GM23338 (cell line): Measurements from ENCODE around the gene ACRBP.

Experiments
- CREB1 ChIP-seq: fragments of 250-450 bp; sonication (Bioruptor Pico); IDR thresholded peaks from 2 replicates; pipeline ENCODE4 v1.5.0; 2020; ENCODE audit warnings: low read depth, mild to moderate bottlenecking, moderate library complexity
- EZH2 ChIP-seq: fragments of 200-600 bp; sonication (generic); IDR thresholded peaks from one replicate; pipeline ENCODE4 v1.8.0; 2017; ENCODE audit warnings: antibody characterized with exemption, mild to moderate bottlenecking, low read depth; ENCODE audit not compliant: unreplicated experiment
- EZH2phosphoT487 ChIP-seq: fragments of 200-600 bp; sonication (generic); IDR thresholded peaks from one replicate; pipeline ENCODE4 v1.8.1; 2018; ENCODE audit warnings: antibody characterized with exemption; ENCODE audit not compliant: unreplicated experiment
- JUNB ChIP-seq: IDR thresholded peaks from one replicate; pipeline ENCODE4 v1.6.1; 2016; ENCODE audit warnings: antibody characterized with exemption; ENCODE audit not compliant: unreplicated experiment
- NANOG ChIP-seq: IDR thresholded peaks from 2 replicates; pipeline ENCODE4 v1.6.1; 2016; ENCODE audit warnings: antibody characterized with exemption, borderline replicate concordance
- POLR2AphosphoS5 ChIP-seq: IDR thresholded peaks from 2 replicates; pipeline ENCODE4 v1.6.1; 2016; ENCODE audit warnings: antibody characterized with exemption, low read depth
- STAT1 ChIP-seq: IDR thresholded peaks from one replicate; pipeline ENCODE4 v1.6.1; 2016; ENCODE audit warnings: antibody characterized with exemption; ENCODE audit not compliant: unreplicated experiment
- ZNF114 ChIP-seq: fragments of 250-450 bp; sonication (Bioruptor Pico); IDR thresholded peaks from 2 replicates; pipeline ENCODE4 v1.5.0; 2020; ENCODE audit warnings: mild to moderate bottlenecking, moderate library complexity
- ZNF331 ChIP-seq: fragments of 250-450 bp; sonication (Bioruptor Pico); IDR thresholded peaks from 2 replicates; pipeline ENCODE4 v1.5.0; 2020; ENCODE audit warnings: low read depth, mild to moderate bottlenecking, moderate library complexity
- TF ChIP-seq, protein P1 (sequence below): IDR thresholded peaks from one replicate; pipeline ENCODE4 v1.6.1; 2018; ENCODE audit warnings: antibody characterized with exemption; ENCODE audit not compliant: unreplicated experiment
- TF ChIP-seq, protein P2 (sequence below), 2 experiments: fragments of 200-600 bp in 1 of 2; sonication (generic) in 1 of 2; conservative IDR thresholded peaks; 2 replicates each; pipeline versions ENCODE4 v1.5.1 to v1.6.1; 2016 to 2017; ENCODE audit warnings: antibody characterized with exemption in 2 of 2, low read depth in 2 of 2, mild to moderate bottlenecking in 2 of 2, moderate library complexity in 1 of 2

DNA sequence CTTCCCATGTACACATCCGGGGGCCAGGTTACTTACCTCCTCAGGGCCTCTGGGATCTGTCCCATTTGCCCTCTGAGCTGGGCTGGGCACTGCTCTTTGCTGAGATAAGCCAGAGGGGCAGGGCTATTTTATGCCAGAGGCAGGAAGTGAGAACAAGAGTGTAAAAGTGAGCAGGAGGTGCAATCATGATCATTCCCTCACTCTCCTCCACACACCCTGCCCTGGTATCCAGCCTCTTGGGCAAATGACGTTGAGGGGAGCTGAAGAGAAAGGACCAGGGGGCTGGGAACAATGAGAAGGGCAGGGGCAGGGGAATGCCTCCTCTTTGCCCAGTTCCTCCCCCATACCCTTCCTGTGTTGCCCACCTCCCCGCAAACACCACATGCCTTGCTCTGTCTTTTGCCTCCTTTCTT is 15.7 kb downstream of the ACRBP start:
- TF ChIP-seq POLR2AphosphoS5 (no peak), CREB1 (CRISPR knock-in tag) (no peak), EZH2 (no peak), EZH2phosphoT487 (no peak), ZNF114 (CRISPR knock-in tag) (no peak), STAT1 (no peak), NANOG (no peak), JUNB (no peak), ZNF331 (CRISPR knock-in tag) (no peak)
- TF ChIP-seq, protein P1, sequence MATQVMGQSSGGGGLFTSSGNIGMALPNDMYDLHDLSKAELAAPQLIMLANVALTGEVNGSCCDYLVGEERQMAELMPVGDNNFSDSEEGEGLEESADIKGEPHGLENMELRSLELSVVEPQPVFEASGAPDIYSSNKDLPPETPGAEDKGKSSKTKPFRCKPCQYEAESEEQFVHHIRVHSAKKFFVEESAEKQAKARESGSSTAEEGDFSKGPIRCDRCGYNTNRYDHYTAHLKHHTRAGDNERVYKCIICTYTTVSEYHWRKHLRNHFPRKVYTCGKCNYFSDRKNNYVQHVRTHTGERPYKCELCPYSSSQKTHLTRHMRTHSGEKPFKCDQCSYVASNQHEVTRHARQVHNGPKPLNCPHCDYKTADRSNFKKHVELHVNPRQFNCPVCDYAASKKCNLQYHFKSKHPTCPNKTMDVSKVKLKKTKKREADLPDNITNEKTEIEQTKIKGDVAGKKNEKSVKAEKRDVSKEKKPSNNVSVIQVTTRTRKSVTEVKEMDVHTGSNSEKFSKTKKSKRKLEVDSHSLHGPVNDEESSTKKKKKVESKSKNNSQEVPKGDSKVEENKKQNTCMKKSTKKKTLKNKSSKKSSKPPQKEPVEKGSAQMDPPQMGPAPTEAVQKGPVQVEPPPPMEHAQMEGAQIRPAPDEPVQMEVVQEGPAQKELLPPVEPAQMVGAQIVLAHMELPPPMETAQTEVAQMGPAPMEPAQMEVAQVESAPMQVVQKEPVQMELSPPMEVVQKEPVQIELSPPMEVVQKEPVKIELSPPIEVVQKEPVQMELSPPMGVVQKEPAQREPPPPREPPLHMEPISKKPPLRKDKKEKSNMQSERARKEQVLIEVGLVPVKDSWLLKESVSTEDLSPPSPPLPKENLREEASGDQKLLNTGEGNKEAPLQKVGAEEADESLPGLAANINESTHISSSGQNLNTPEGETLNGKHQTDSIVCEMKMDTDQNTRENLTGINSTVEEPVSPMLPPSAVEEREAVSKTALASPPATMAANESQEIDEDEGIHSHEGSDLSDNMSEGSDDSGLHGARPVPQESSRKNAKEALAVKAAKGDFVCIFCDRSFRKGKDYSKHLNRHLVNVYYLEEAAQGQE, result no peak
- TF ChIP-seq, protein P2, sequence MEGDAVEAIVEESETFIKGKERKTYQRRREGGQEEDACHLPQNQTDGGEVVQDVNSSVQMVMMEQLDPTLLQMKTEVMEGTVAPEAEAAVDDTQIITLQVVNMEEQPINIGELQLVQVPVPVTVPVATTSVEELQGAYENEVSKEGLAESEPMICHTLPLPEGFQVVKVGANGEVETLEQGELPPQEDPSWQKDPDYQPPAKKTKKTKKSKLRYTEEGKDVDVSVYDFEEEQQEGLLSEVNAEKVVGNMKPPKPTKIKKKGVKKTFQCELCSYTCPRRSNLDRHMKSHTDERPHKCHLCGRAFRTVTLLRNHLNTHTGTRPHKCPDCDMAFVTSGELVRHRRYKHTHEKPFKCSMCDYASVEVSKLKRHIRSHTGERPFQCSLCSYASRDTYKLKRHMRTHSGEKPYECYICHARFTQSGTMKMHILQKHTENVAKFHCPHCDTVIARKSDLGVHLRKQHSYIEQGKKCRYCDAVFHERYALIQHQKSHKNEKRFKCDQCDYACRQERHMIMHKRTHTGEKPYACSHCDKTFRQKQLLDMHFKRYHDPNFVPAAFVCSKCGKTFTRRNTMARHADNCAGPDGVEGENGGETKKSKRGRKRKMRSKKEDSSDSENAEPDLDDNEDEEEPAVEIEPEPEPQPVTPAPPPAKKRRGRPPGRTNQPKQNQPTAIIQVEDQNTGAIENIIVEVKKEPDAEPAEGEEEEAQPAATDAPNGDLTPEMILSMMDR (conservative IDR thresholded peaks at IDR 0.05; ENCODE audit: low read depth in 2 of 2), result no peak
